HepG2 (cell line): ENCODE measurements around the gene IYD. TPM values are rescaled to one million over a fixed set of nuclear protein-coding genes. Genes with fewer than 3 reads are reported as not detected.

Experiments
- GATAD2A ChIP-seq: IDR thresholded peaks from 2 replicates; pipeline ENCODE4 v1.6.1; 2016
- HDAC6 ChIP-seq: fragments of 200-600 bp; sonication (generic); IDR thresholded peaks from 2 replicates; pipeline ENCODE4 v1.7.0; 2017; ENCODE audit warnings: mild to moderate bottlenecking, antibody characterized with exemption, low read length, low read depth
- MXD4 ChIP-seq: IDR thresholded peaks from 2 replicates; pipeline ENCODE4 v1.6.1; 2016; ENCODE audit warnings: mild to moderate bottlenecking, missing biosample characterization, missing genetic modification reagents
- SP1 ChIP-seq, 2 experiments: fragments of 450-650 bp in 1 of 2; sonication (generic) in 1 of 2; formaldehyde crosslinking in 1 of 2; IDR thresholded peaks; 2 replicates each; pipeline versions ENCODE4 v1.4.0 to v1.6.1; 2016 to 2020; ENCODE audit warnings: missing genetic modification reagents in 1 of 2
- ZBTB14 ChIP-seq: sonication (generic); formaldehyde crosslinking; IDR thresholded peaks from 2 replicates; pipeline ENCODE4 v1.4.0; 2020; ENCODE audit warnings: missing genetic modification reagents
- ZNF124 ChIP-seq: sonication (generic); formaldehyde crosslinking; IDR thresholded peaks from 2 replicates; pipeline ENCODE4 v1.4.0; 2020; ENCODE audit warnings: missing genetic modification reagents
- ZNF513 ChIP-seq: sonication (generic); formaldehyde crosslinking; conservative IDR thresholded peaks from 2 replicates; pipeline ENCODE4 v1.5.0; 2020; ENCODE audit warnings: missing genetic modification reagents
- polyA plus RNA-seq, 8 experiments: library from polyadenylated mRNA; depleted of rRNA in 3 of 8; stranded (reverse) in 7 of 8; unstranded in 1 of 8; fragments of >200 nt; fragmentation: Illumina TruSeq in 4 of 8; extraction: Trizol in 4 of 8; gene quantifications; 2 replicates each; pipeline versions ENCODE4 v1.2.1 to v1.2.3, GENCODE V29; 2011 to 2016; ENCODE audit warnings: low read depth in 4 of 8, missing spikeins in 1 of 8, mixed read lengths in 1 of 8; ENCODE audit not compliant: insufficient read depth in 1 of 8
- total RNA-seq, 5 experiments: library from RNA; depleted of rRNA; stranded (reverse); fragments of >200 nt; fragmentation: Illumina TruSeq; extraction: Trizol; gene quantifications; 2 replicates each; pipeline ENCODE4 v1.2.3, GENCODE V29; 2016; ENCODE audit warnings: low read depth in 1 of 5
- TF ChIP-seq, protein P1 (sequence below): sonication (generic); formaldehyde crosslinking; IDR thresholded peaks from 2 replicates; pipeline ENCODE4 v1.4.0; 2020; ENCODE audit warnings: missing genetic modification reagents
- TF ChIP-seq, protein P2 (sequence below): sonication (generic); formaldehyde crosslinking; conservative IDR thresholded peaks from 2 replicates; pipeline ENCODE4 v1.8.1; 2023; ENCODE audit warnings: missing genetic modification reagents

IYD gene
- total and polyA plus RNA-seq, 2 of the 13 experiments (the other 11 are each of a cell fraction or from before 2014, with no cell fraction given), result 0.01 to 0.46 TPM

DNA sequence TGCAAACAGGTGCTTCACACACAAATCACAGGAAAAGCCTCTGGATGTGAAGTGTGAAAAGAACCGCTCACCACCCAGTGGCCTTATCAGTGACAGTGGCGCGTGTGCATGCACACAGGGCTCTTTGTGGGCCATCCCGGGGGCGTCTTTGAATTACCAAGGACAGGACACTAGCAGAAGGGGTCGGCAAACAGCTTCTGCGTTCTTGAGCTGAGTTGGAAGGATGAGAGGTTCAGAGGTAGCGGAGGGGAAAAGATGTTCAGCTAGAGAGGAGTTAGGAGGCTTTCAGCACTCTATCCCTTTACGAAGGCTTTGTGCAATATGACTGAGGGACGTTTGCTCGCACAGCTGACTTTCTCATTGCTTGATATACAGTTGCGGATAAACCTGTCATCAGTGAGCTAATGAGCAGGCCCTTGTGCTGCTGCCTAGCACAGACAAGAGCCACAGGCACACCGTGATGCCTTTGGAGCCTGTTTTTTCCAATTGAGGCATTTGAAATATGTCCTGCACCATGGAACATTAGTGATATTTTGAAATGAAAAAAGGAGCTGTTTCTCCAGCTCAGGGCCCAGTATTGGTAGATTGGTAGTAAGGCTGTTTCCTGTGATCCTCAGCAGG, 83.1 kb downstream of the IYD start (continued):
- TF ChIP-seq ZNF513, result no peak
- TF ChIP-seq SP1 (IDR thresholded peaks at IDR 0.05), result no peak
- TF ChIP-seq SP1 (CRISPR knock-in tag; IDR thresholded peaks at IDR 0.05), result no peak
- TF ChIP-seq, protein P1, sequence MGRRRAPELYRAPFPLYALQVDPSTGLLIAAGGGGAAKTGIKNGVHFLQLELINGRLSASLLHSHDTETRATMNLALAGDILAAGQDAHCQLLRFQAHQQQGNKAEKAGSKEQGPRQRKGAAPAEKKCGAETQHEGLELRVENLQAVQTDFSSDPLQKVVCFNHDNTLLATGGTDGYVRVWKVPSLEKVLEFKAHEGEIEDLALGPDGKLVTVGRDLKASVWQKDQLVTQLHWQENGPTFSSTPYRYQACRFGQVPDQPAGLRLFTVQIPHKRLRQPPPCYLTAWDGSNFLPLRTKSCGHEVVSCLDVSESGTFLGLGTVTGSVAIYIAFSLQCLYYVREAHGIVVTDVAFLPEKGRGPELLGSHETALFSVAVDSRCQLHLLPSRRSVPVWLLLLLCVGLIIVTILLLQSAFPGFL, result no peak
- no peak for TF ChIP-seq ZNF124
- TF ChIP-seq, protein P2, sequence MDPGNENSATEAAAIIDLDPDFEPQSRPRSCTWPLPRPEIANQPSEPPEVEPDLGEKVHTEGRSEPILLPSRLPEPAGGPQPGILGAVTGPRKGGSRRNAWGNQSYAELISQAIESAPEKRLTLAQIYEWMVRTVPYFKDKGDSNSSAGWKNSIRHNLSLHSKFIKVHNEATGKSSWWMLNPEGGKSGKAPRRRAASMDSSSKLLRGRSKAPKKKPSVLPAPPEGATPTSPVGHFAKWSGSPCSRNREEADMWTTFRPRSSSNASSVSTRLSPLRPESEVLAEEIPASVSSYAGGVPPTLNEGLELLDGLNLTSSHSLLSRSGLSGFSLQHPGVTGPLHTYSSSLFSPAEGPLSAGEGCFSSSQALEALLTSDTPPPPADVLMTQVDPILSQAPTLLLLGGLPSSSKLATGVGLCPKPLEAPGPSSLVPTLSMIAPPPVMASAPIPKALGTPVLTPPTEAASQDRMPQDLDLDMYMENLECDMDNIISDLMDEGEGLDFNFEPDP (CRISPR knock-in tag), result no peak
- no peak for TF ChIP-seq MXD4
- no peak for TF ChIP-seq ZBTB14 (CRISPR knock-in tag)
- TF ChIP-seq GATAD2A (CRISPR knock-in tag), result no peak
- no peak for TF ChIP-seq HDAC6
